ENCODE measurements around the gene UBAP1L. TPM values are rescaled to one million over a fixed set of nuclear protein-coding genes. Genes with fewer than 3 reads are reported as not detected.

The UBAP1L gene
- total RNA-seq: 10 to 100 TPM in 3 of 7 donors, 1 to 10 TPM in 4; 4.8 to 11.2 (median 7.9) TPM
- 1 to 10 TPM; 2.5 to 8.4 (median 6.0) TPM for polyA plus RNA-seq
- long read RNA-seq, donor 1, full-length matches to known transcripts: 1 of 1 reads
- long read RNA-seq, donor 1, partial matches to known transcripts: 0 of 1 reads
- long read RNA-seq, donor 1, other reads (novel, unspliced or antisense): 0 of 1 reads
- long read RNA-seq, donor 2: 0 reads

GRCh38 chr15:65115086-65115485 lies at the start of gene UBAP1L:
TSS of gene UBAP1L (minus strand) at chr15:65115200. CDS start at chr15:65106215, 8,985 bp downstream.
- H3K4me3 ChIP-seq: no peak within 1 kb of the TSS
- H3K27me3 ChIP-seq (replicated peaks in 1 of 7): no peaks in the 10 kb centered on the region
- H3K27ac ChIP-seq: no peak within 1 kb of the TSS
- H3K4me1 ChIP-seq: no peaks in the 10 kb centered on the region
- intact Hi-C loops (cut with DNase I; ENCODE audit: low total_unique reads): no loop called here
- peaks cover 4 to 90% (median 52%) of the 10 kb centered on the region in 6 donors for H3K36me3 ChIP-seq
- TF ChIP-seq POLR2A (IDR thresholded peaks at IDR 0.05) (no peak), CTCF (IDR thresholded peaks at IDR 0.05 in 8 of 11, conservative IDR thresholded peaks at IDR 0.05 in 3 of 11) (no peak), POLR2AphosphoS5 (IDR thresholded peaks at IDR 0.05) (no peak)
- no peak for DNase-seq
- WGBS, 5 donors: 92 to 96% (median 95%) methylated on average over 2 of the region's 2 CpGs
- H3K9me3 ChIP-seq: no peaks in the 10 kb centered on the region

- no peak for TF ChIP-seq POLR2AphosphoS5 (IDR thresholded peaks at IDR 0.05)
- H3K4me3 ChIP-seq: no peak overlapping the region
- no peak overlapping the region for H3K27ac ChIP-seq
- H3K27me3 ChIP-seq (replicated peaks in 1 of 7): no peaks in the 10 kb centered on the region
- intact Hi-C loops (cut with DNase I; ENCODE audit: low total_unique reads): no loop called here
- H3K36me3 ChIP-seq: peaks cover 0 to 95% (median 48%) of the 10 kb centered on the region in 6 donors
- peaks cover 0 to 4% (median 0%) of the 10 kb centered on the region in 6 donors for H3K4me1 ChIP-seq
- DNase-seq: no peak
- WGBS, 5 donors: 79 to 91% (median 89%) methylated on average over 1 of the region's 1 CpG
- no peaks in the 10 kb centered on the region for H3K9me3 ChIP-seq
Observed at GRCh38 chr15:65164139-65164538, 49.1 kb upstream of the UBAP1L start.

- H3K27me3 ChIP-seq (replicated peaks in 1 of 7): no peaks in the 10 kb centered on the region
- intact Hi-C loops (cut with DNase I; ENCODE audit: low total_unique reads): no loop called here
- TF ChIP-seq POLR2AphosphoS5 (IDR thresholded peaks at IDR 0.05) (no peak), CTCF (IDR thresholded peaks at IDR 0.05 in 8 of 11, conservative IDR thresholded peaks at IDR 0.05 in 3 of 11) (no peak), POLR2A (IDR thresholded peaks at IDR 0.05) (no peak)
- H3K4me1 ChIP-seq: peaks cover 0 to 4% (median 0%) of the 10 kb centered on the region in 6 donors
- no peaks in the 10 kb centered on the region for H3K9me3 ChIP-seq
- no peak overlapping the region for H3K27ac ChIP-seq
- H3K36me3 ChIP-seq: peaks cover 0 to 99% (median 54%) of the 10 kb centered on the region in 6 donors
- no peak for DNase-seq
- H3K4me3 ChIP-seq: no peak overlapping the region
- 88 to 94% (median 92%) methylated on average over 4 of the region's 4 CpGs for WGBS, 5 donors
Observed at GRCh38 chr15:65163041-65163440, 48.0 kb upstream of the UBAP1L start.

GRCh38 chr15:65156692-65157091 lies 41.7 kb upstream of the UBAP1L start:
- Histone ChIP-seq H3K4me3 (no peak overlapping the region), H3K9me3 (no peaks in the 10 kb centered on the region), H3K36me3 (peaks cover 0 to 99% (median 75%) of the 10 kb centered on the region in 6 donors), H3K4me1 (no peaks in the 10 kb centered on the region), H3K27me3 (replicated peaks in 1 of 7) (no peaks in the 10 kb centered on the region), H3K27ac (no peak overlapping the region)
- intact Hi-C loops (cut with DNase I; ENCODE audit: low total_unique reads): no loop called here
- TF ChIP-seq POLR2A (IDR thresholded peaks at IDR 0.05) (no peak), POLR2AphosphoS5 (IDR thresholded peaks at IDR 0.05) (no peak), CTCF (IDR thresholded peaks at IDR 0.05 in 8 of 11, conservative IDR thresholded peaks at IDR 0.05 in 3 of 11) (no peak)
- DNase-seq: no peak
- 76 to 90% (median 83%) methylated on average over 5 of the region's 5 CpGs for WGBS, 5 donors
